Neural cell (in vitro differentiated cells): ENCODE data around the gene MYOCOS. TPM values are rescaled to one million over a fixed set of nuclear protein-coding genes. Genes with fewer than 3 reads are reported as not detected.

ENCODE experiments used
- H2AFZ ChIP-seq: fragments of 200-600, 300-800 bp; sonication (generic), shearing (Covaris generic); 2 replicates; pipeline ENCODE4 v1.6.0; 2014; ENCODE audit warnings: low read depth, mild to moderate bottlenecking, antibody characterized with exemption, low read length, moderate library complexity
- H3F3A ChIP-seq: fragments of 200-600 bp; shearing (Covaris generic); 2 replicates; pipeline ENCODE4 v1.6.1; 2016; ENCODE audit warnings: mild to moderate bottlenecking, moderate library complexity, mixed read lengths, antibody characterized with exemption, low read length; ENCODE audit not compliant: insufficient read depth, poor library complexity, severe bottlenecking
- H3K27ac ChIP-seq: fragments of 200-600, 300-800 bp; sonication (generic), shearing (Covaris generic); 2 replicates; pipeline ENCODE4 v1.5.1; 2014; ENCODE audit warnings: mild to moderate bottlenecking, low read length, moderate library complexity
- H3K27me3 ChIP-seq: fragments of 300-800, 200-600 bp; sonication (generic), shearing (Covaris generic); 2 replicates; pipeline ENCODE4 v1.6.0; 2014; ENCODE audit warnings: mild to moderate bottlenecking, low read depth, low read length, moderate library complexity; ENCODE audit not compliant: insufficient read depth
- H3K36me3 ChIP-seq: fragments of 300-800, 200-600 bp; sonication (generic), shearing (Covaris generic); 2 replicates; pipeline ENCODE4 v1.5.1; 2014; ENCODE audit warnings: mild to moderate bottlenecking, antibody characterized with exemption, low read length, moderate library complexity; ENCODE audit not compliant: insufficient read depth
- H3K4me2 ChIP-seq: fragments of 300-800, 200-600 bp; sonication (generic), shearing (Covaris generic); 2 replicates; pipeline ENCODE4 v1.6.0; 2014; ENCODE audit warnings: mild to moderate bottlenecking, low read length
- H3K4me3 ChIP-seq: fragments of 300-800, 200-600 bp; sonication (generic), shearing (Covaris generic); 2 replicates; pipeline ENCODE4 v1.5.1; 2014; ENCODE audit warnings: mild to moderate bottlenecking, low read length, moderate library complexity
- H3K79me2 ChIP-seq: fragments of 200-600 bp; shearing (Covaris generic); replicated peaks from 2 replicates; pipeline ENCODE4 v1.6.0; 2014; ENCODE audit warnings: mild to moderate bottlenecking, low read length, moderate library complexity; ENCODE audit not compliant: insufficient read depth
- H3K9ac ChIP-seq: fragments of 300-800, 200-600 bp; sonication (generic), shearing (Covaris generic); 2 replicates; pipeline ENCODE4 v1.6.1; 2016; ENCODE audit warnings: mild to moderate bottlenecking, low read length, mixed read lengths
- H3K9me2 ChIP-seq: fragments of 200-600 bp; shearing (Covaris generic); 2 replicates; pipeline ENCODE4 v1.6.1; 2016; ENCODE audit warnings: mild to moderate bottlenecking, low read length, mixed read lengths; ENCODE audit not compliant: insufficient read depth
- H3K9me3 ChIP-seq: fragments of 200-600, 300-800 bp; sonication (generic), shearing (Covaris generic); 2 replicates; pipeline ENCODE4 v1.6.1; 2016; ENCODE audit warnings: mild to moderate bottlenecking, mixed run types, low read length, moderate library complexity, mixed read lengths
- H4K20me1 ChIP-seq: fragments of 200-600 bp; shearing (Covaris generic); 2 replicates; pipeline ENCODE4 v1.6.1; 2016; ENCODE audit warnings: mild to moderate bottlenecking, mixed run types; ENCODE audit not compliant: insufficient read depth
- CTCF ChIP-seq: fragments of 450-650 bp; IDR thresholded peaks from 2 replicates; pipeline ENCODE4 v1.5.1; 2014; ENCODE audit warnings: antibody characterized with exemption, mild to moderate bottlenecking, moderate library complexity; ENCODE audit not compliant: poor library complexity, severe bottlenecking
- EP300 ChIP-seq: fragments of 450-650 bp; conservative IDR thresholded peaks from 2 replicates; pipeline ENCODE4 v1.6.1; 2014; ENCODE audit warnings: antibody characterized with exemption, mild to moderate bottlenecking, moderate library complexity; ENCODE audit not compliant: poor library complexity, severe bottlenecking
- EZH2 ChIP-seq: fragments of 200-600, 300-800 bp; shearing (Covaris generic), sonication (generic); IDR thresholded peaks from 2 replicates; pipeline ENCODE4 v1.6.1; 2014; ENCODE audit warnings: antibody characterized with exemption, low read length, borderline replicate concordance, mild to moderate bottlenecking; ENCODE audit not compliant: insufficient read depth, poor library complexity, severe bottlenecking
- MXI1 ChIP-seq: fragments of 450-650 bp; conservative IDR thresholded peaks from 2 replicates; pipeline ENCODE4 v1.6.1; 2014; ENCODE audit warnings: antibody characterized with exemption, mild to moderate bottlenecking; ENCODE audit not compliant: poor library complexity, severe bottlenecking
- POLR2AphosphoS5 ChIP-seq: IDR thresholded peaks from 2 replicates; pipeline ENCODE4 v1.6.1; 2012
- RAD21 ChIP-seq: fragments of 450-650 bp; conservative IDR thresholded peaks from 2 replicates; pipeline ENCODE4 v1.6.1; 2014; ENCODE audit warnings: antibody characterized with exemption, mild to moderate bottlenecking, moderate library complexity
- REST ChIP-seq: IDR thresholded peaks from 2 replicates; pipeline ENCODE4 v1.6.1; 2012; ENCODE audit warnings: borderline replicate concordance
- SMC3 ChIP-seq: fragments of 450-650 bp; conservative IDR thresholded peaks from 2 replicates; pipeline ENCODE4 v1.6.1; 2014; ENCODE audit warnings: antibody characterized with exemption, mild to moderate bottlenecking, moderate library complexity; ENCODE audit not compliant: poor library complexity
- TAF1 ChIP-seq: IDR thresholded peaks from 2 replicates; pipeline ENCODE4 v1.6.1; 2012; ENCODE audit warnings: low read depth
- polyA plus RNA-seq: library from polyadenylated mRNA; depleted of rRNA; stranded (reverse); fragments of >200 nt; gene quantifications from 2 replicates; pipeline ENCODE4 v1.2.3, GENCODE V29; 2014

Gene MYOCOS
- polyA plus RNA-seq, 1 donor from 2014 or later, result not detected

GRCh38 chr1:171668372-171668771 lies 46.3 kb downstream of the MYOCOS start:
- H2AFZ ChIP-seq, result no peak overlapping the region
- H3K36me3 ChIP-seq, result no peaks in the 10 kb centered on the region
- no peaks in the 10 kb centered on the region for H3F3A ChIP-seq
- no peak overlapping the region for H3K4me3 ChIP-seq
- no peaks in the 10 kb centered on the region for H3K79me2 ChIP-seq
- H3K9me3 ChIP-seq, result no peaks in the 10 kb centered on the region
- H3K4me2 ChIP-seq, result no peak overlapping the region
- TF ChIP-seq CTCF, result no peak
- no peak for TF ChIP-seq MXI1
- TF ChIP-seq REST, result no peak
- TF ChIP-seq SMC3, result no peak
- no peak for TF ChIP-seq RAD21
- no peak for TF ChIP-seq EZH2
- TF ChIP-seq EP300, result no peak
- no peak for TF ChIP-seq POLR2AphosphoS5
- no peak for TF ChIP-seq TAF1
- no peaks in the 10 kb centered on the region for H3K9me2 ChIP-seq
- no peaks in the 10 kb centered on the region for H3K27me3 ChIP-seq
- H3K9ac ChIP-seq, result no peak overlapping the region
- no peaks in the 10 kb centered on the region for H4K20me1 ChIP-seq
- H3K27ac ChIP-seq, result no peak overlapping the region

- no peaks in the 10 kb centered on the region for H3K79me2 ChIP-seq
- TF ChIP-seq SMC3 (no peak), CTCF (no peak), EP300 (no peak), TAF1 (no peak), RAD21 (no peak), MXI1 (no peak), POLR2AphosphoS5 (no peak), REST (no peak), EZH2 (no peak)
- no peaks in the 10 kb centered on the region for H4K20me1 ChIP-seq
- no peaks in the 10 kb centered on the region for H3F3A ChIP-seq
- H3K36me3 ChIP-seq, result no peaks in the 10 kb centered on the region
- H3K9me2 ChIP-seq, result no peaks in the 10 kb centered on the region
- no peak overlapping the region for H3K9ac ChIP-seq
- no peaks in the 10 kb centered on the region for H3K27me3 ChIP-seq
- no peak overlapping the region for H3K4me2 ChIP-seq
- no peak overlapping the region for H2AFZ ChIP-seq
- no peaks in the 10 kb centered on the region for H3K9me3 ChIP-seq
- H3K27ac ChIP-seq, result no peak overlapping the region
- no peak overlapping the region for H3K4me3 ChIP-seq
Observed at GRCh38 chr1:171670739-171671138, 48.7 kb downstream of the MYOCOS start.
